HT1080 (cell line): ENCODE results near the gene CBX8. TPM values are rescaled to one million over a fixed set of nuclear protein-coding genes. Genes with fewer than 3 reads are reported as not detected.

ENCODE experiments used
- DNase-seq: peaks from one replicate; pipeline ENCODE4 v3.0.0-alpha.2; 2015; ENCODE audit warnings: low read depth
- total RNA-seq: library from RNA; depleted of rRNA; stranded (reverse); fragments of >200 nt; shearing (Covaris generic); gene quantifications from 2 replicates; pipeline ENCODE4 v1.2.3, GENCODE V29; 2014

Gene CBX8
- total RNA-seq, 1 experiment from 2014 or later, result 9.0 TPM

DNA sequence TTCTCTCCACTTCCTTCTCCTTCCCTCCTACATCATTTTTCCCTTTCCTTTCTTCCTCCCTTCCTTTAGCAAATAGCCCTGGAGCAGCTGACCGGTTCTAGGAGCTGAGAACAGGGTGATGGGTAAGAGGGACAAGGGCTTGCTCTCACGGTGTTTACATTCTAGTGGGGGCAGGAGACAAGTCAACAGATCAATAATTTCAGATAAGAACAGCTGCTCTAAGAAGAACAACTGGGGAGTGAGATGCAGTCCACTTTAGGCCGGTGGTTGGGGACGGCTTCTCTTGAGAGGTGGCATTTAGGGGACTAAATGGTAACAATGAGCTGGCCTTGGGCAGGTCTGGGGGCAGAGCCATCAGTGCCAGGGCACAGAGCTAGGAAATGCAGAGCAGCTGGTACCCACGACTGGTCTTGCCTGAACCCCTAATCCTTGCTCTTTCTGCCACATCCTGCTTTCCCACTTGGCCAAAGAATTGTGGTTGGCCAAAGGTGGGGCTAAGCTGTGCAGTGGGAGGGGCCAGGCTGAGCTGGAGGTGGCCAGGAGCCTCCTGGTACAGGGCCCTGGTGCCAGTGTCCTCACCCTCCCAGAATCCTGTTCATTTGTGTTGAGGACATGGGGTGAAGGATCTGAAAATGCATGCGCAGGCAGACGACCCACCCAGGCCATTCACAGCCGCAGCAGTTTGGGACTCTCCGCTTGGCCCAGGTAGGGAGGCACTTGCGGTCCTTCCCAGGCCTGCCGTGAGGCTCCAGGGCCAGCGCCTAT, 24.6 kb upstream of the CBX8 start:
- no peak for DNase-seq

DNA sequence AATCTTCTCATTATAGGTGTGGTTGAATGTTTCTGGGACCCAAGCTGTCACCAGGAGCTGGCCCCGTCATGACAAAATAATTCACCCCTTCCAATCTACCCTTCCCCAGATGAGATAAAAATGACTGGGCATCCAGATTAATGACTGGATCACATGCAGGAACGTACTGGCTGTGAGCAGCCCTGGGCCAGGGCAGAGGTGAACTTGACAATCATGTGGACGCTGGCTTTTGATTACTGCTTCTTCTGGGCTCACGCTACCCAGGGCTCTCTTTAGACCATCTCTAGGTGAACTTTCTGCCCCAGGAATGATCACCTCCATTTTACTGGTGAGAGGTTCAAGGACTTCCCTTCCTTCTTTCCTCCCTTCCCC, 24.1 kb upstream of the CBX8 start:
- DNase-seq, result no peak

DNA sequence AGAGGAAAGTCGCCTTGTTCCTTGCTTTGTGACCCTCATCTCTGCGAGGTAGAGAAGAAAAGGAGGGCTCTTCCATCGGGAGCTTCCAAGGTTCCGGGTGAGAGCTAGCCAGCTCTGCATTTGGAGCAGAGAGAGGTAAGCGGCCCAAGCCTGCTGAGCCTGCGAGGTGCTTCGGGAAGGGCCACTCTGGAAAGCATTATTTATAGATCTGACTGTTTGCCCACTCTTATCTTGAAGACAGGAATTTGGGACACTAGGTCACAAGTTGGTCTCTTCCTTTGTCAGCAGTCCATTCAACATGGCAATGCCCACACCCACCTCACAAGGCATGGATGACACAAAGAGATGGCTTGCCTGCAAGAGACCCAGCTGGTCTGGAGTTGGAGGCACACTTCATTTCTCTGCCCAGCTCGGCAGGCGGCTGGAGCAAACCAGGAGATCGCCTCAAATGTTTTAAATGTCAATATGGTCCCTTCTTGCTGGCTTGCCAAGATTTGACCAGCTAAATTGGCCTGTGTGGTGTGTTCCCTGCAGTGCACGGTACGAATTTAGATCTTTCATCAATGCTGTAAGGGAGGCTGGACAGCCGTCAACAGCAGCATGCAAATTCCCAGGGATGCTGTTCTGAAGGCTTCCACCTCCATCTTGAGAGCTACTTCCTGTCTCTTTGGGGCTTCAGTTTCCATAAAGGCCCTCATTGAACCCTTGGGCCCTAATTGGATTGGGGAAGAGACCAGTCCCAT, 22.8 kb upstream of the CBX8 start:
- DNase-seq, result no peak

DNA sequence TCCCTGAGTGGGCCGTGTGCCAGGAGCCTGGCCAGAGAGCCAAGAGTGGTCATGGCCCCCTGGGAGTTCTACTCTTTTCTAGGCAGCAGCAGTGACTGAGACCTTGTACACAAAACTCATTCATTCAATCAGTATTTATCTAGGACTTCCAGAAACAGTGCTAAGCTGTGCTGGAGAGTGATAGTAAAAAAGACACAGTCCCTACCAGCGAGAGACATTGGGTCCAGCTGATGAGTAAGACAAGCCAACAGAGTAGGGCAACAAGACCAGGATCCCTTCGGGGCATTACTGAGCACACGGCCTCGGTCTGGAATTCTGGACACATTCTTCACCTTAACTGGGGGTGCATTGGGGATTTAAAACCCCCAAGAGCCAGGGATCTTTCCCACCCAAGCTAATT, 22.2 kb upstream of the CBX8 start:
- no peak for DNase-seq

DNA sequence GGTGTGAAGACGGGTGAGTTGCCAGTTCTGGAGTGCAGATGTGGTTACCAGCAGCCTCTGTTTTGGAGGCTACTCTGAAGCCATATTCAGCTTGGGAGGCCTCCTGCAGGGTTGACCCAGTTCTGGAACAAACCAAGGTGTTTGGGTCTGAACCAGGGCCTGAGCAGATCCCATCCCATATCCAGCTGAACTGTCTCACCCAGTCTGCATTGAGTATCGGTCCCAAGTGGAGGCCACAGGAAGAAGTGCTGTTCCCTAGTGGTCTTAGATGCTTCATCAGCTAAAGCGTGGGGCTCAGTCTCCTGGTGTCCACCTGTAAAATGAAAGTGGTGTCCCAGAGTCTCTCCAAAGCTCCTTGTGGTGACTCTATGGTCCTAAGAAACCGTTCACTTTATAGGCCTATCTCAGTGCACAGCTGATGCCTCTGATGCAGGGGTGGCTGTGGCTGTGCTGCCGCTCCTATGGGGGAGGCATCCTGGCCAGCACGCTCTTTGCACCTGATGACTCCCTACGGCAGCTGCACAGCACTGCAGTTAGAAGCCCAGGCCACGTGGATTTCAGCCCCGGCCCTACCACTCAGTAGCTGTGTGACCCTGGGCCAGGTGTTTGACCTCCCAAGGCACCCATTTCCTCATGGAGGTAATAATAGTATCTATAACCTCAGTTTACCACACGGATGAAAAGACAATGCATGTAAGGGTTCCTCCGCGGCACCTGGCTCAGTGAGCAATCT, 21.3 kb upstream of the CBX8 start:
- DNase-seq, result no peak

DNA sequence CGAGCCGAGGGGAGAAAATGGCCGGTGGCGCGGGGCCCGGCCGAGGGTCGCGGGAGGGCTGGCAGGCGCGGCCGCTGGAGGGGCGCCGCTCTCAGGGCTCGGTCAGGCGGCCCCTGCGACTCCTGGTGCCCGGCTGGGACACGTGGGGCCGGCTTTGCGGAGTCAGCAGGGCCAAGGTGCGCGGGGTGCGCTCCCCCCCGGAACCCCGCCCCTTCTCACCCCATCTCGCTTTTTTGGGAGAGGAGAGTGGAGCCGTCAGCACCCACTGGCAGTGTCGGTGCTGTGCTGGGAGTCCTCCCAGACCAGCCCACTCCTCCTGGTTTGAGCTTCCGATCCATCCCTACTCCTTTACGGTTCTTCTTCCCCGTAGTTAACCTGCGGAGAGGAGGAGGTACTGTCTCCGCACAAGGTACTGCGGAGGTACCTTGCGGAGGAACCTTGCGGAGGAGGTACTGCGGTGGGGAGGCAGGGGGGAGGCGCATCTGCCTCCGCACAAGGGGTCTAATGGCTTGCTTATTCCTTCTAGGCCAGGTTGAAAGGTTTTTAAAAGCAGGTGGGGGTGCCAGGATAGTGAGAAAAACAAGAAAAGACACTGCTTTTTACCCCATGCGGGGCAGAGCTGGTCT, 19.1 kb upstream of the CBX8 start:
- no peak for DNase-seq

DNA sequence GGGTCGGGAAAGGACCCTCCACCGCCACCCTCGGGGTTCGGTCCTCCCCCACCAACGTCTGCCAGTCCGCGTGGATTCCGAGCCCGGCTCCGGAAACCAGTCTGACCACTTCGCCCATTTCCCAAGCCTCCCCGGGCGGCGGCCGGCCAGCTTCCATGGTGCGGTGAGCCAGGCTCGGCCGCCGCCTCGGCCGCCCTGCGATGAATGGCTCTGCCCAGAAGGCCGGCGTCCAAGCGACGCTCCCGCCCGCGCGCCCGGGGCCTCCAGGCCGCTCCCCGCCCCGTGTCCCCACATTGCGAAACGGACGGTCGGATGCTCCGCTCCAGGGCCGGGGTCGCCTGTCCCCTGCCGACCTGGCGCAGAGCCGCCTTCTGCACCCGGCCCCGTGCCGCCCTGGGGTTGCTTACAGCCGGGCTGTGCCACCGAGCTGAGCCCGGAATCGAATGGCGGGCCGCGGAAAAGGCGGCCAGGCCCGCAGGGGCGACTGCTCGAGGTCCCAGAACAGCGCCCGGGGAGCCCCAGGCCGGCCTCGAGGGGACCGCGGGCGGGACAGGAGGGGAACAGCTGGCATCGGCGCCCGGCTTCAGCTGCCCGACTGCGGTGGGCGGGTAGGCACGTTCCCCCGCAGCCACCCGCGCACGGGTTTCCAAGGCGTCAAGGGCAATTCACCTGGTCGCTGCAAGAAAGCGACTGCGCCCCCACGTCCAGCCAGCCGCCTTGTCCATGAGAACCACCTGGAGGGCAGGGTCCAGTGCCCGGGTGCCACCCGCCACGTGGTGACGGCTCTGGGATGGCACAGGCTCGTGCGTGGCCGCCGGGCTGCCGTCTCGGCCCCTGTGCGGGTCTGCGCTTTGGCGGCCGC, 18.3 kb upstream of the CBX8 start:
- DNase-seq, result no peak

DNA sequence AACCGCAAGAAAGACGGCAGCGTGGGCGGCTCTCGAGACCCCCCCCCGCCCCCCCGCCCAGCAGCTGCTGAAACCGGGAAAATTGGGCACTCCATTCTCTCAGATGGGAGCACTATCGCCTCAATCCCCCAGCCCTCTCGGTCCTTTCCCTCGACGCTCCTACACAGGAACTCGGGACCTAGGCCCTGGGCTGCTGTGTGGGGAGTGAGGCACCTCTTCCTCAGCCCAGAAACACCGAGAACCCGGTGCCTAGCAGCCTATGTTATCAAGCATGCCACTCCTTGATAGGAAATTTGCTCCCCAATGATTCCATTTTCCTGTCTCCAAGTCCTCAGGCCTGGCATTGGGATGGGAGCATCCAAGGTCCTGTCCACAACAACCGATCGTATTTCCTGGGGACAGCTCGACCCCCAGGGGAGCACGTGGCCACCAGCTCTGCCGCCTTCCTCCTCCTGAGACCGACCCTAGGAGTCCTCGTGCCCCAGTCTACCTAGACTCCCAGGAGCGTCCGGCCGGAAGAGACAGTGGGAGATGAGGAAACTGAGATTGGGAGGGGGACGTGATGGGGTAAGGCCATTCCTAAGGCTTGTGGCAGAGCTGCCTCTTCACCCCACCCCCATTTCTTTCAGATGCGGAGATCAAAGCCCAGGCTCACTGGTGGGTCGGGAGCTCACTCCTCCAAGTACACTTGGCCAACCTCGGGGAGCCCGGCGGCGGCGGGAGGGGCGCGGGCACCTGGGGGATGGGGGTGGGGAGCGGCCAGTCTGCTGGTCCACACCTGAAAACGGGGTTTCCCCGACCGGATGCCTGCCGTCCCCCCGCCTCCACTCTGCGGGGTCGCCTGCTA, 17.5 kb upstream of the CBX8 start:
- no peak for DNase-seq

DNA sequence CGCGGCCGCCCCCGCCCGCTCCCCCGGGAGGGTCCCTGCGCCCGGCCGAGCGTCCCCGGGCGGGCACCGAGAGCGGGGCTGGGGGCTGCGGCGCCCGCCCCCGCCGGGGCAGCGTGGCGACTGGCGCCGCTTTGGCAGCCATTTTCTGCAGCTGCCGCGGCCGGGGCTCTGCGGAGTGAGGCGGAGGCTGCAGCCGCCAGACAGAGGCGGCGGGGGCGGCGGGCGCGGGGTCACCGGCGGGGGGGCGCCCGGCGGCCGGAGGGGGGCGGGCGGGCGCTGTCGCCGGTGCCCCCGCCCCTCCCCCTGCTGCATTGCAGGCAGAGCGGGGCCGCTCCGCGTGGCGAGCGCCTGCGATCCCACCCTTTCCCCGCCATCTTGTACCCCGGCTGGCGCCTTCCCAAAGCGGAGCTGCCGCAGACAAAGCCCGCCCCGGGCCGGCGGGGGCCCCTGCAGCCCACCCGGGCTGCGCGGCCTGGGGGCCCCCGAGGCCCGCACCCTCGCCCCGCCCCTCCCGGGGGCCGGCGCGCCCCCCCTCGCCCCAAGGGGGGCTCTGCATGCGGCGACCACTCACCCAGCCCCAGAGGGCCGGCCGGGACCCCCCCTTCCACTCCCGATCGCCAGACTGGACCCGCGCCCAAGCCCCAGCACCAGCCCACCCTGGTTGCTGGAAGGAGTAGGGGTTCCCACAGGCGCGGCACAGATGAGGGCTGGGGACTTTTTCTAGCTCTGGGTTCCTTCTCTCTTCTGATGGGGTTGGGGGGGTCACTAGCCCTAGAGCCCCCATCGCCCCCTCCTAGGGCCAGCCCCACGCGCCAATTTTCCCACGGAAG, 16.6 kb upstream of the CBX8 start:
- DNase-seq, result no peak

DNA sequence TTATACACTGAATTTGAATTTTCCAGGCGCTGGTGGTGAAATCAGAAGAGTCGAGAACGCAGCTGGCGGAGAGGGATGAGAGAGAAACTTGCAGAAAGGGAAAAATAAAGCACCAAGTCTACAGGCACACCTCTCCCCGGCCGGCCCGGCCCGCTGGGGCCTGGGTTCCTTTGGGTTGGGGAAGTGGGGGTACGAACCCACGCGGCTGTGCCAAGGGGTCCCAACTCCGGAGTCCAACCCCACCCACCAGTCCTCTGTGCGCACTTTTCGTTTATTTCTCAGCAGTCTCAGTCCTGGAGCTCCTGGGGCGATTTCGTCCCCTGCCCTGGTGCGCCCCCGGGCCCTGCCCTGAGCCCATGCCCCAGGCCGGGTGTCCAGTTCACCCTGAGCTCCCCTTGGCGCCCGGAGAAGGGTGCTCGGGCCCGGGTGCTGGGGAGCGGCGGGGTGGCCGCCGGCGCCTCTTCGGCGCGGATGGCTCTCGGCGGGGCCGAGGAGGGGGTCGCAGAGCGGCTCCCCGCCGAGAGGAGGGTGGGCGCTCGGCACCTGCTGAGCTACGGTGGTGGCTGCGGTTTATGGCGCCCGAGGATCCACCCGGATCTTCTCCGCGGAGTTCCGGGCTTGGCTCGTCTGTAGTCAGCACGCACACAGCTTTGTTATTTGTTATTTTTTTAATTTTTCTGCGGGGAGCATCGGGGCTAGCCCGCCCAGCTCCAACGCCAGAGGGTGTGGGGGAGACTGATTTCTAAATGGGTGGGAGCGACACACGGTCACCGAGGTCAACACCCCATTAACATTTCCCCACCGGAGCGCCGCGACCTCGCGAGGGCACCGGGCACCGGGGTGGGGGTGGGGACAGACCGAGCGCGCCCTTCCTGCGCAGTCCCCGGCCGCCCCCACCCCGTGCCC, 15.7 kb upstream of the CBX8 start:
- no peak for DNase-seq

DNA sequence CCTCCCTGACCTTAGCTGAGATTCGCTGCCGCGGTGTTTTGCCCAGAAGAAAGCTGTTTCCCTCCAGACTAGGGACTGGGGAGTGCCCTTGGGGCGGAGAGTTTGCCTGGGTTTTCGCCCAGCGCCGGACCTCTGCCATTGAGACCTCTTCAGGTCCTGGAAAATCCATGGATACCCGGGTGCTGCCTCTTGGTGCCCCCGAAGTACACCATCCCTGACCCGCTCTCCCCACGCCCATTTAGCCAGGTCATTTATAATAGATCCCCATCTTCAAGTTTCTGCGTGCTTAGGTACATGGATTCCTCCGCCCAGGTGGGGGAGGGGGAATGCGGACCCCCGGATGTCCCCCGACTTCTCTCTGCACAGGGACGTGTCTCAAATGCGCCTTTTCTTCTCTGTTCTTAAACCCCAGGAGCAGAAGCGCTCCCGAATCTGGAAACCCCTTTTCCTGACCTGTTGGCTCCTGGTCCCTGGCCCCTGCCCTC, 15.0 kb upstream of the CBX8 start:
- DNase-seq, result no peak

DNA sequence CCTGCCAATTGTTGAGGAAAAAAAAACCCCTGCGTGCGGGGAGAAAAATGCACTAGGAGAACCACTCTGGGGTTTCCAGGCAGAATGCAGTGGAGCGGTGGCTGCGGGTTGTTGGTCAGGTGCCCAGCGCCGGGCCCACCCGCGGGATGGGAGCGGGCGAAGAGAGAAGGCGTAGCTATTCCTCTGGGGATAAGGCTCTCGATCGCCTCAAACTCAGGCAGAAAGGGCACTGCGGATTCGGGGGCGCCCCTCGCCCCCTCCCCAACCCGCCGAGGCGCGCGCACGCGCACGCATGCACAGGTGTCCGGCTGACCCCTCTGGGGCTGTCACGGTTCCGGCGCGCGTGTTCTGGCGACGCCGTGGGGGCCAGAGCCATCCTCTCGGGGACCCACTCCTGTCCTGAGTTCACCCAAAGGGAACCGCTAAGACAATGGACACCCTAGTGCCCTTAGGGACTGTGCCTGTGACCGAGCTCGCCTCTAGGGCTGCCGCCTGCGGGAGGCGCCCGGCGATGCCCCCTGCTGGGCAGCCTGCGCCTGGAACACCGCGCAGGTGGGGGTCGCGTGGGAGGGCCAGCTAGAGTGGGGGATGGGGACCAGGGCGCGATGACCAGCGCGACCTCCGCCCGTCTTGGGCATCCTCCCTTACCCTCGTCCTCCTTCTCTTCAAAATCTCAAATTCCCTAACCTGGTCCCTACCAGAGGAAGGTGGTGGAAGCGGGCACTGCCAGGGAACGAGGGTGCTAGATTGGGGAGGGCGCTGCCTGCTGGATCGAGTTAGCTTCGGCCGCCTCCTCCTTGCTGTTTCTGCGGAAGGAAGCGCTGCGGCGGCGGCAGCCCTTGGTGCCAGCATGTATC, 14.4 kb upstream of the CBX8 start:
- no peak for DNase-seq

DNA sequence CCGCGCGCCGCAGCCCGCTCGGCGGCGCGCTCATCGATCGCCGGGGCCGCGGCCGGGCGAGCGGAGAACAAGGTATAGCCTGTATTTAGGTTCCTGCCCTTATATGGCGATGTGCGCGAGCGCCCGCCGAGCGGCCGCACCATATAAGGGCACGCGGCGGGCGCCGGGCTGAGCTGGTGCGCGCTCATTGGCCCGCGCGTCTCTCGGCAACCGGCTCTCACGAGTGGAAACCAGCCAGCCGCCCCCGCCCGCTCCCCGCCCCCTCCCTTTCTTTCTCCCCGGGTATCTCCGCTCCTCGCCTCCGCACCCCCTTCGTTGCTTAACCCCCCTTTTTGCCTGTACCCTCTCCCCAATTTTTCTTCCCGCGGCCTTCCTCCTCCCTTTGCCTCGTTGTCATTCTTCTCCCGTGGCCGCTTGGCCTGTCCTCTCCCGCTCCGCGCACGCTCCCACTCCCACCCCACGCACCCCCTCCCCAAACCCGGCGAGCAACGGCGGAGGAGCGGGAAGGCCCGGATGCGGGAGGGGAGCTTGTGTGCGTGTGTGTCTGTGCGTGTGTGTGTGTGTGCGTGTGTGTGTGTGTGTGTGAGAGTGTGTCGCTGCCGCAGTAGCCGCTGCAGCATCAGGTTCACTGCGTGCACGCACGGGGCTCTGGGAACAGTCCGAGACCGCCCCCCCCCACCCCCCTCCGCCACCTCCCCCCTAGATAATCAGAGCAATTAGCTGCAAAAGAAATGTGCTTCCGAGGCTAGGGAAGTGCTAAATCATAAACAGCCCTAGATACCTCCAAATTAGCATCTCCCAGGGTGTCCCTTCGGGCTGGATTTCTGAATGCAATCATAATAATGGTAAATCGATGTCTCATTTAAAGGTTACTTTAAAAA, 13.5 kb upstream of the CBX8 start:
- DNase-seq, result peak; percentile 78

DNA sequence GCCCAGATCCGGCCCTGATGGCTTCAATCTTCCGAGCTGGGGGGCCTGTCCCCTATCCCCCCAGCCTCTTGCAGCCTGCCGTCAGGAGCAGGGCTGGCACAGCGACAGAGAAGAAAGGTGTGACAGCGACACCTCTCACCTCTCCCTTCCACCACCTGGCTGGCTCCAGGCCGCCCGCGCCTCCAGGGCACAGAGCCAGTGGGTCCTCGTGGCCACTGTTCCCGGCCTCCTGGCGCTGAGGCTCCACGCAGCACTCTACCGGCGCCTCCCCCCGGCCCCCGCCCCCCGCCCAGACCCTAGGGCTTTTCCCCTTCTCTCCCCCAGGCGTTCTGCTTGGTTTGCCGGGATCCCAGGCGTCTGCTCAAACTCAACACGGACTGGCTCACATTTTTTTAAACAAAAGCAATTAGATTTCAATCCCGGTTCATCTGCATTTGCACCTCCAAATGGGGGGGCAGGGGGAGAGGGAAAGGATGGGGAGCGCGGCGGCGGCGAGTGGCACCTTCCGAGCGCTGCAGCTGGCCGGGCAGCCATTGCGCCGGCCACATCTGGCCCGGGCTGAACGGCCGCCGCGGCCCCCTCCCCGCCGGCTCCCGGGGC, 12.8 kb upstream of the CBX8 start:
- DNase-seq, result no peak

DNA sequence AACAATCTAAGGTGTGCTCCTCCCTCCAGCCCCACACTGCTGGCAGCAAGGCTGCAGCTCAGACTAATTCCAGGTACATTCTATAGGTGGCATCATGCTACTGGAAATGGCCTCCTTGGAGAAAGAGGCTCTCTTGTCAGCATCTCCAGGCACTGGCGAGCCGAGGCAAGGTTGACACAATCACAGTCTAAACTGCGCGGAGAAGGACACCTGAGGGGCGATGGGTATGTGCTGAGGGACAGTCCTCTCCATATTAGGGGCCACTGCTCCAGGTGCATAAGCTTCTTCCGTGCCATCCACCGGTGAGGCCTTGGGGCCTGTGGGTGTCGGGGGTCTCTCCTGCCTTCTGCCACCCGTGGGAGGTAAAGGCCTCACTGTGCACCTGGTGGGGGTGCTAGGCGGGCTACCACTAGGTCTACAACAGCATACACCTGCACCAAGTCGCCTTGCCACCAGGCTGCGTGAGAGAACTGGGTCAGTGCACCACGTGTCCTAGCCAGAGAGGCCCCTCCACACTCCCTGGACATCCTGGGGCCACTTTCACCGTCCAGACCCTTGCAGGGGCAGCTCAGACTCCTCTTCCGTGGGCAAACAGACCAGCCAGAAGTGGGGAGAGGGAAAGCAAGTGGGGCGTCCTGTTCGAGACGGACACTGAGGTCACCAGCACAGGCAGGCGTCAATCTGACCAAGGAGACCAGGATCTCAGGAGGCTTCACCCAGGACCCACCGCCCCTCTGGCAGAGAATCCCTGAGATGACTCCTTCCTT, 12.1 kb upstream of the CBX8 start:
- peak; percentile 36 for DNase-seq
